IMR-90 (cell line): ENCODE measurements around the gene OGFOD1. TPM values are rescaled to one million over a fixed set of nuclear protein-coding genes. Genes with fewer than 3 reads are reported as not detected.

ENCODE experiments used
- ATAC-seq: fragments of 200-7000 bp; cut with Tn5 transposase; 2 replicates; pipeline ENCODE4 v1.9.1; 2020; ENCODE audit warnings: low read depth, mild to moderate bottlenecking, moderate library complexity
- BruUV-seq: library from RNA; stranded (reverse); fragments of 400-500 nt; replicated peaks from 2 replicates; lab custom pipeline; 2021; lab: Mats Ljungman, UMichigan
- CTCF ChIA-PET: fragments of 300-600 bp; formaldehyde crosslinking; extraction: SDS; loops from one replicate; lab custom pipeline; 2021; ENCODE audit warnings: antibody characterized with exemption; lab: Yijun Ruan, JAX
- POLR2A ChIA-PET: fragments of 300-600 bp; sonication (Branson Sonifier 250); formaldehyde crosslinking; loops from one replicate; lab custom pipeline; 2022; ENCODE audit warnings: antibody characterized with exemption; ENCODE audit not compliant: unreplicated experiment; lab: Charles Lee
- DNase-seq: peaks from one replicate; pipeline ENCODE4 v3.0.0; 2013
- H2AFZ ChIP-seq: replicated peaks from 2 replicates; pipeline ENCODE3; 2013; ENCODE audit warnings: low read length, mild to moderate bottlenecking; ENCODE audit not compliant: poor library complexity
- H2AK5ac ChIP-seq: 2 replicates; pipeline ENCODE4 v1.6.1; 2013; ENCODE audit warnings: low read depth, low read length, inconsistent platforms
- H2AK9ac ChIP-seq: replicated peaks from 2 replicates; pipeline ENCODE3; 2013; ENCODE audit warnings: mild to moderate bottlenecking, low read depth, low read length, moderate library complexity; ENCODE audit not compliant: poor library complexity
- H2BK120ac ChIP-seq: 2 replicates; pipeline ENCODE4 v1.6.1; 2013; ENCODE audit warnings: low read depth, low read length, inconsistent platforms
- H2BK15ac ChIP-seq: 3 replicates; pipeline ENCODE4 v1.6.1; 2013; ENCODE audit warnings: low read depth, low read length, inconsistent platforms
- H2BK20ac ChIP-seq: 2 replicates; pipeline ENCODE4 v1.6.1; 2013; ENCODE audit warnings: low read depth, mild to moderate bottlenecking, inconsistent platforms, low read length, moderate library complexity
- H2BK5ac ChIP-seq: 2 replicates; pipeline ENCODE4 v1.6.1; 2013; ENCODE audit warnings: mild to moderate bottlenecking, low read depth, low read length, inconsistent platforms; ENCODE audit not compliant: poor library complexity, severe bottlenecking
- H3K14ac ChIP-seq: replicated peaks from 2 replicates; pipeline ENCODE4 v1.6.1; 2013; ENCODE audit warnings: low read depth, low read length, inconsistent platforms
- H3K18ac ChIP-seq: 2 replicates; pipeline ENCODE4 v1.6.1; 2013; ENCODE audit warnings: low read depth, low read length, control low read depth
- H3K23ac ChIP-seq: 2 replicates; pipeline ENCODE4 v1.6.1; 2013; ENCODE audit warnings: low read depth, low read length, inconsistent platforms
- H3K27ac ChIP-seq: 2 replicates; pipeline ENCODE4 v1.5.1; 2013; ENCODE audit warnings: mild to moderate bottlenecking, control low read depth, low read length; ENCODE audit not compliant: insufficient read depth
- H3K27me3 ChIP-seq: 2 replicates; pipeline ENCODE4 v1.6.1; 2013; ENCODE audit warnings: low read length; ENCODE audit not compliant: control insufficient read depth, insufficient read depth
- H3K36me3 ChIP-seq: 2 replicates; pipeline ENCODE4 v1.6.1; 2013; ENCODE audit warnings: low read length, mixed read lengths; ENCODE audit not compliant: control insufficient read depth, insufficient read depth
- H3K4ac ChIP-seq: 2 replicates; pipeline ENCODE4 v1.6.1; 2013; ENCODE audit warnings: low read depth, low read length, inconsistent platforms
- H3K4me1 ChIP-seq: 2 replicates; pipeline ENCODE4 v1.6.1; 2013; ENCODE audit warnings: low read length, mixed read lengths; ENCODE audit not compliant: control insufficient read depth, insufficient read depth
- H3K4me2 ChIP-seq: 2 replicates; pipeline ENCODE4 v1.6.1; 2013; ENCODE audit warnings: low read depth, mild to moderate bottlenecking, control low read depth, low read length, moderate library complexity
- H3K4me3 ChIP-seq: 2 replicates; pipeline ENCODE4 v1.5.1; 2013; ENCODE audit warnings: low read depth, mild to moderate bottlenecking, control low read depth, low read length, moderate library complexity; ENCODE audit not compliant: insufficient read depth
- H3K56ac ChIP-seq: 2 replicates; pipeline ENCODE4 v1.6.1; 2013; ENCODE audit warnings: low read length, inconsistent platforms; ENCODE audit not compliant: insufficient read depth; ENCODE audit errors: extremely low read depth
- H3K79me1 ChIP-seq, 2 experiments: 2 replicates each; pipeline ENCODE4 v1.6.1; 2013; ENCODE audit warnings: low read length in 2 of 2, inconsistent platforms in 1 of 2, low read depth in 1 of 2
- H3K9ac ChIP-seq: 2 replicates; pipeline ENCODE4 v1.6.1; 2013; ENCODE audit warnings: low read depth, low read length, control low read depth
- H3K9me1 ChIP-seq: 2 replicates; pipeline ENCODE4 v1.6.1; 2013; ENCODE audit warnings: low read length, inconsistent platforms; ENCODE audit not compliant: insufficient read depth
- H3K9me3 ChIP-seq: 2 replicates; pipeline ENCODE4 v1.6.1; 2013; ENCODE audit warnings: low read length; ENCODE audit not compliant: control insufficient read depth, insufficient read depth
- H4K20me1 ChIP-seq: 2 replicates; pipeline ENCODE4 v1.6.1; 2013; ENCODE audit warnings: low read length, inconsistent platforms; ENCODE audit not compliant: insufficient read depth
- H4K5ac ChIP-seq: 2 replicates; pipeline ENCODE4 v1.6.1; 2013; ENCODE audit warnings: mild to moderate bottlenecking, low read depth, low read length, control low read depth
- H4K8ac ChIP-seq, 2 experiments: 2 replicates each; pipeline ENCODE4 v1.6.1; 2013; ENCODE audit warnings: low read depth in 2 of 2, low read length in 2 of 2, control low read depth in 1 of 2, inconsistent platforms in 1 of 2
- H4K91ac ChIP-seq: 2 replicates; pipeline ENCODE4 v1.6.1; 2013; ENCODE audit warnings: low read depth, low read length, inconsistent platforms; ENCODE audit not compliant: insufficient read depth
- BHLHE40 ChIP-seq: fragments of 150-350 bp; IDR thresholded peaks from 2 replicates; pipeline ENCODE4 v1.6.1; 2016; ENCODE audit warnings: mild to moderate bottlenecking, low read depth, low read length
- CEBPB ChIP-seq: IDR thresholded peaks from 2 replicates; pipeline ENCODE4 v1.6.1; 2012; ENCODE audit warnings: low read depth, low read length, improper control_type of control experiment
- CHD1 ChIP-seq: IDR thresholded peaks from 2 replicates; pipeline ENCODE4 v1.6.1; 2012; ENCODE audit warnings: low read depth, low read length, improper control_type of control experiment
- FOS ChIP-seq: fragments of 150-350 bp; IDR thresholded peaks from 2 replicates; pipeline ENCODE4 v1.6.1; 2016; ENCODE audit warnings: low read depth, low read length
- MAFK ChIP-seq: IDR thresholded peaks from 2 replicates; pipeline ENCODE4 v1.6.1; 2012; ENCODE audit warnings: low read depth, low read length, improper control_type of control experiment
- MAZ ChIP-seq: IDR thresholded peaks from 2 replicates; pipeline ENCODE4 v1.6.1; 2012; ENCODE audit warnings: low read depth, mild to moderate bottlenecking, low read length, improper control_type of control experiment, moderate library complexity, borderline replicate concordance
- MXI1 ChIP-seq: IDR thresholded peaks from 2 replicates; pipeline ENCODE4 v1.6.1; 2012; ENCODE audit warnings: low read depth, mild to moderate bottlenecking, low read length, moderate library complexity, borderline replicate concordance
- NFE2L2 ChIP-seq: fragments of 150-350 bp; IDR thresholded peaks from 2 replicates; pipeline ENCODE4 v1.6.1; 2016; ENCODE audit warnings: low read depth, mild to moderate bottlenecking, low read length
- POLR2A ChIP-seq: IDR thresholded peaks from 2 replicates; pipeline ENCODE4 v1.6.1; 2012; ENCODE audit warnings: mild to moderate bottlenecking, low read depth, low read length
- RAD21 ChIP-seq: IDR thresholded peaks from 2 replicates; pipeline ENCODE4 v1.6.1; 2012; ENCODE audit warnings: low read length, improper control_type of control experiment
- RCOR1 ChIP-seq: IDR thresholded peaks from 2 replicates; pipeline ENCODE4 v1.6.1; 2012; ENCODE audit warnings: mild to moderate bottlenecking, low read length, improper control_type of control experiment; ENCODE audit not compliant: insufficient replicate concordance
- RFX5 ChIP-seq: IDR thresholded peaks from 2 replicates; pipeline ENCODE4 v1.8.0; 2012; ENCODE audit warnings: low read depth, mild to moderate bottlenecking, low read length, moderate library complexity
- SMC3 ChIP-seq: fragments of 150-350 bp; IDR thresholded peaks from 2 replicates; pipeline ENCODE4 v1.6.1; 2016; ENCODE audit warnings: low read depth, mild to moderate bottlenecking, antibody characterized with exemption, low read length, moderate library complexity
- dilution Hi-C: fragments of 300-500 bp; cut with HindIII; formaldehyde crosslinking; loops from one replicate; pipeline ENCODE4 v1.14.3; 2018; ENCODE audit warnings: low sequenced_read_pairs; ENCODE audit not compliant: unreplicated experiment
- in situ Hi-C: fragments of 300-500 bp; cut with MboI; formaldehyde crosslinking; loops from 3 replicates; pipeline ENCODE4 v1.14.3; 2019; ENCODE audit warnings: low sequenced_read_pairs, inconsistent platforms, mixed read lengths
- intact Hi-C: fragments of 100-400 bp; cut with micrococcal nuclease; formaldehyde crosslinking; loops from 2 replicates; pipeline ENCODE4 v1.10.0; 2022
- polyA plus RNA-seq, 3 experiments: library from polyadenylated mRNA; depleted of rRNA; stranded (reverse); fragments of >200 nt; gene quantifications; 2 replicates each; pipeline ENCODE4 v1.2.3, GENCODE V29; 2012; ENCODE audit warnings: low replicate concordance in 1 of 3
- total RNA-seq: library from RNA; depleted of rRNA; stranded (reverse); fragments of >200 nt; gene quantifications from 2 replicates; pipeline ENCODE4 v1.2.3, GENCODE V29; 2012
- TF ChIP-seq, protein P1 (sequence below): conservative IDR thresholded peaks from 2 replicates; pipeline ENCODE4 v1.5.1; 2012; ENCODE audit warnings: mild to moderate bottlenecking, low read depth, low read length, improper control_type of control experiment
- TF ChIP-seq, protein P2 (sequence below): fragments of 150-350 bp; IDR thresholded peaks from 2 replicates; pipeline ENCODE4 v1.6.1; 2016; ENCODE audit warnings: low read depth, mild to moderate bottlenecking, low read length, moderate library complexity, borderline replicate concordance
- TF ChIP-seq, protein P3 (sequence below): fragments of 150-350 bp; IDR thresholded peaks from 2 replicates; pipeline ENCODE4 v1.6.1; 2017; ENCODE audit warnings: mild to moderate bottlenecking, antibody characterized with exemption, low read length, low read depth

The OGFOD1 gene
- total and polyA plus RNA-seq, 2 of the 4 experiments (the other 2 are of a cell fraction), result 43.5 to 103 TPM

DNA sequence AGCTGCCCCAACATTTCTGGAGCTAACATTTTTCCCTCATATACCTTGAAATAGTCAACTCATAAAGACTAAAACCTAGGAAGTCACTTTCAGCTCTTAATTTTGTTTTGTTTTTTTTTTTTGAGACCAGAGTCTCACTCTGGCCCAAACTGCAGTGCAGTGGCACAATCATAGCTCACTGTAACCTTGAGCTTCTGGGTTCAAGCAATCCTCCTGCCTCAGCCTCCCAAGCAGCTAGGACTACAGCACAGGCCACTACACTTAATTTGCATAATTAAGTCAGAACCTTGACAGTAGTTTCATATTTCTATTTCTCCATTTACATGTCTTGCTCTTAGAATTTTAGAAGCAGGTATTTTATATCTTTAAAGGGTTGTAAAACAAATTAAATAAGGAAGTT lies 30.7 kb upstream of the OGFOD1 start:
- in situ Hi-C loops, result no loop called here
- intact Hi-C loops, result no loop called here
- Histone ChIP-seq H3K9me3 (no peaks in the 10 kb centered on the region), H2BK15ac (no peak overlapping the region), H2BK120ac (no peak overlapping the region), H4K20me1 (peaks cover 52% of the 10 kb centered on the region), H3K18ac (no peak overlapping the region), H3K9me1 (peaks cover 20% of the 10 kb centered on the region), H2AK5ac (no peak overlapping the region), H3K23ac (no peak overlapping the region), H3K4me2 (no peak overlapping the region), H3K14ac (no peak overlapping the region), H3K79me1 (peaks cover 11 to 66% of the 10 kb centered on the region in 2 experiments), H3K4ac (no peak overlapping the region), H3K56ac (no peak overlapping the region), H3K4me1 (peaks cover 16% of the 10 kb centered on the region), H2AFZ (no peak overlapping the region), H2AK9ac (no peak overlapping the region), H2BK20ac (no peak overlapping the region), H3K27me3 (no peaks in the 10 kb centered on the region), H3K9ac (no peak overlapping the region), H3K27ac (no peak overlapping the region), H4K91ac (no peak overlapping the region), H3K36me3 (no peaks in the 10 kb centered on the region), H2BK5ac (no peak overlapping the region), H4K8ac (no peak overlapping the region), H3K4me3 (no peak overlapping the region), H4K5ac (no peak overlapping the region)
- dilution Hi-C loops, result no loop called here
- ChIA-PET POLR2A (no interaction called here), CTCF (no interaction called here)
- no peak for ATAC-seq
- BruUV-seq, result no TSS peak
- TF ChIP-seq RFX5, result no peak
- no peak for TF ChIP-seq RCOR1
- no peak for TF ChIP-seq MAZ
- TF ChIP-seq MAFK, result no peak
- TF ChIP-seq, protein P1, sequence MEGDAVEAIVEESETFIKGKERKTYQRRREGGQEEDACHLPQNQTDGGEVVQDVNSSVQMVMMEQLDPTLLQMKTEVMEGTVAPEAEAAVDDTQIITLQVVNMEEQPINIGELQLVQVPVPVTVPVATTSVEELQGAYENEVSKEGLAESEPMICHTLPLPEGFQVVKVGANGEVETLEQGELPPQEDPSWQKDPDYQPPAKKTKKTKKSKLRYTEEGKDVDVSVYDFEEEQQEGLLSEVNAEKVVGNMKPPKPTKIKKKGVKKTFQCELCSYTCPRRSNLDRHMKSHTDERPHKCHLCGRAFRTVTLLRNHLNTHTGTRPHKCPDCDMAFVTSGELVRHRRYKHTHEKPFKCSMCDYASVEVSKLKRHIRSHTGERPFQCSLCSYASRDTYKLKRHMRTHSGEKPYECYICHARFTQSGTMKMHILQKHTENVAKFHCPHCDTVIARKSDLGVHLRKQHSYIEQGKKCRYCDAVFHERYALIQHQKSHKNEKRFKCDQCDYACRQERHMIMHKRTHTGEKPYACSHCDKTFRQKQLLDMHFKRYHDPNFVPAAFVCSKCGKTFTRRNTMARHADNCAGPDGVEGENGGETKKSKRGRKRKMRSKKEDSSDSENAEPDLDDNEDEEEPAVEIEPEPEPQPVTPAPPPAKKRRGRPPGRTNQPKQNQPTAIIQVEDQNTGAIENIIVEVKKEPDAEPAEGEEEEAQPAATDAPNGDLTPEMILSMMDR, result no peak
- TF ChIP-seq CEBPB, result no peak
- TF ChIP-seq NFE2L2, result no peak
- TF ChIP-seq POLR2A, result no peak
- TF ChIP-seq, protein P2, sequence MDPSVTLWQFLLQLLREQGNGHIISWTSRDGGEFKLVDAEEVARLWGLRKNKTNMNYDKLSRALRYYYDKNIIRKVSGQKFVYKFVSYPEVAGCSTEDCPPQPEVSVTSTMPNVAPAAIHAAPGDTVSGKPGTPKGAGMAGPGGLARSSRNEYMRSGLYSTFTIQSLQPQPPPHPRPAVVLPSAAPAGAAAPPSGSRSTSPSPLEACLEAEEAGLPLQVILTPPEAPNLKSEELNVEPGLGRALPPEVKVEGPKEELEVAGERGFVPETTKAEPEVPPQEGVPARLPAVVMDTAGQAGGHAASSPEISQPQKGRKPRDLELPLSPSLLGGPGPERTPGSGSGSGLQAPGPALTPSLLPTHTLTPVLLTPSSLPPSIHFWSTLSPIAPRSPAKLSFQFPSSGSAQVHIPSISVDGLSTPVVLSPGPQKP, result no peak
- TF ChIP-seq SMC3, result no peak
- TF ChIP-seq MXI1, result no peak
- no peak for TF ChIP-seq FOS
- TF ChIP-seq, protein P3, sequence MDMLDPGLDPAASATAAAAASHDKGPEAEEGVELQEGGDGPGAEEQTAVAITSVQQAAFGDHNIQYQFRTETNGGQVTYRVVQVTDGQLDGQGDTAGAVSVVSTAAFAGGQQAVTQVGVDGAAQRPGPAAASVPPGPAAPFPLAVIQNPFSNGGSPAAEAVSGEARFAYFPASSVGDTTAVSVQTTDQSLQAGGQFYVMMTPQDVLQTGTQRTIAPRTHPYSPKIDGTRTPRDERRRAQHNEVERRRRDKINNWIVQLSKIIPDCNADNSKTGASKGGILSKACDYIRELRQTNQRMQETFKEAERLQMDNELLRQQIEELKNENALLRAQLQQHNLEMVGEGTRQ, result no peak
- TF ChIP-seq BHLHE40, result no peak
- TF ChIP-seq RAD21, result no peak
- no peak for TF ChIP-seq CHD1
- no peak for DNase-seq
